ENCODE data around the gene TBX1. TPM values are rescaled to one million over a fixed set of nuclear protein-coding genes. Genes with fewer than 3 reads are reported as not detected.

Gene TBX1
- total RNA-seq, 1 donor from 2014 or later = not detected

GRCh38 chr22:19715188-19715930, 45.2 kb upstream of the TBX1 start:
- Mint-ChIP-seq H3K9me3 (no peaks in the 10 kb centered on the region), H3K27ac (no peak overlapping the region), H3K36me3 (ENCODE audit: low read depth) (no peaks in the 10 kb centered on the region), H3K4me1 (peaks cover 11% of the 10 kb centered on the region), H3K27me3 (peaks cover 29% of the 10 kb centered on the region), H3K4me3 (peak overlapping the region; percentile 68)
- POLR2A ChIA-PET = no interaction called here
- TF ChIP-seq, protein P1, sequence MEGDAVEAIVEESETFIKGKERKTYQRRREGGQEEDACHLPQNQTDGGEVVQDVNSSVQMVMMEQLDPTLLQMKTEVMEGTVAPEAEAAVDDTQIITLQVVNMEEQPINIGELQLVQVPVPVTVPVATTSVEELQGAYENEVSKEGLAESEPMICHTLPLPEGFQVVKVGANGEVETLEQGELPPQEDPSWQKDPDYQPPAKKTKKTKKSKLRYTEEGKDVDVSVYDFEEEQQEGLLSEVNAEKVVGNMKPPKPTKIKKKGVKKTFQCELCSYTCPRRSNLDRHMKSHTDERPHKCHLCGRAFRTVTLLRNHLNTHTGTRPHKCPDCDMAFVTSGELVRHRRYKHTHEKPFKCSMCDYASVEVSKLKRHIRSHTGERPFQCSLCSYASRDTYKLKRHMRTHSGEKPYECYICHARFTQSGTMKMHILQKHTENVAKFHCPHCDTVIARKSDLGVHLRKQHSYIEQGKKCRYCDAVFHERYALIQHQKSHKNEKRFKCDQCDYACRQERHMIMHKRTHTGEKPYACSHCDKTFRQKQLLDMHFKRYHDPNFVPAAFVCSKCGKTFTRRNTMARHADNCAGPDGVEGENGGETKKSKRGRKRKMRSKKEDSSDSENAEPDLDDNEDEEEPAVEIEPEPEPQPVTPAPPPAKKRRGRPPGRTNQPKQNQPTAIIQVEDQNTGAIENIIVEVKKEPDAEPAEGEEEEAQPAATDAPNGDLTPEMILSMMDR (IDR thresholded peaks at IDR 0.05) = no peak
- CTCF ChIA-PET = no interaction called here
- ATAC-seq (ENCODE audit: low read depth) (no peak), DNase-seq (no peak)
- intact Hi-C loops (cut with micrococcal nuclease) = loop anchor here (5.0 kb wide), 1 partner anchor 238 kb away; the partner anchor contains the start of genes CDC45 and UFD1

DNA sequence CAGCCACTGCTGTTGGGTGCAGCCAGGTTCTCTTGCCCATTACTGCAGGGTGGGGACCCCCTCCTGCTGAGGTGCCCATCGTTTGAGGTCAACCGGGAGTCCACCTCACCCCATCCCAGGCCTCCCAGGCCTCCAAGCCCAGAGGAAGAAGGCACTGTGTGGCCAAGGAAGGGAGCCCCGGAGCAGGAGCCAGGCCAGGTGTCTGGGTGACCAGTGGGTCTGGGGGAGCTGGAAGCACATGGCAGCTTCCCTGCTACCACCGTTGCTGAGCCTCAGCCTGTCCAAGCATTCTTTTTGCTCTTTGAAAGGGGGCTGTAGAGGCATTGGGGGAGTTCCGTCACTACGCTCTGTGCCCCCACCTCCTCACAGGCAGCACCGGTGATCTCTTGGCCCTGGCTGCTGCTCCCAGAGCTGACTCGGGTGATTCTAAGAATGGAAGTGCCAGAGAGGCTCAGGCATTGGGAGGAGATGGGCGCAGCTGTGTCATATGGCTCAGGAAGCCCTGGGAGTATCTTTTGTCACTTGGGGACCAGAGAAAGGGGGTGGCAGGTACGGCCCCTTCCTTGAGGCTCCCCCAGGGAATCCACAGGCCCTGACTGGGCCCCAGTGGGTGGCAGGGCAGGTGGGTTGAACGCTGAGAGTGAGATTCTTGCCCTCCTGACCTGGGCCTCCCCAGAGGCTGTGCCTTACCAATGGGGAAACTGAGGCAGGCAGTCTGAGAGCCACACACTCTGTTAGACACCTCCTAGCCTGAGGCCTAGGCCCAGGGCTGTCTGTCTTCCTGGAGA, 44.3 kb upstream of the TBX1 start:
- Mint-ChIP-seq H3K27ac (no peak overlapping the region), H3K4me1 (peaks cover 11% of the 10 kb centered on the region), H3K9me3 (no peaks in the 10 kb centered on the region), H3K36me3 (ENCODE audit: low read depth) (no peaks in the 10 kb centered on the region), H3K27me3 (peaks cover 38% of the 10 kb centered on the region), H3K4me3 (peak overlapping the region; percentile 15)
- DNase-seq (no peak), ATAC-seq (ENCODE audit: low read depth) (no peak)
- ChIA-PET CTCF (no interaction called here), POLR2A (no interaction called here)
- TF ChIP-seq, protein P1 (IDR thresholded peaks at IDR 0.05) = no peak
- intact Hi-C loops (cut with micrococcal nuclease) = loop anchor here (5.0 kb wide), 1 partner anchor 239 kb away; the partner anchor contains the start of genes CDC45 and UFD1

DNA sequence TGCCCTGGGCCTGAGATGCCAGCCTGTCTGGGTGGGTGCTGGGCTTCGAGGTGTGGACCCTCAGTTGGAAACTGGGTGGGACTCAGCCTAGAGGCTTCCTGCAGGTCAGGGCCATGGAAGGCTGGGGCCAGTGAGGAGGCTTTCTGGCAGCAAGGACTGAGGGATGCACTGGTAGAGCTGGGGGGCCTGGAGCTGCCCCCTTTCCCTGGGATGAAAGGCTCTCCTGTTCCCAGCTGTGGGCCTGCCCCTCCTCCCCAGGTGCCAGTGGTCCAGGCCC, 43.8 kb upstream of the TBX1 start:
- ATAC-seq (ENCODE audit: low read depth) (no peak), DNase-seq (no peak)
- Mint-ChIP-seq H3K4me3 (peak overlapping the region; percentile 15), H3K36me3 (ENCODE audit: low read depth) (no peaks in the 10 kb centered on the region), H3K9me3 (no peaks in the 10 kb centered on the region), H3K27me3 (peaks cover 43% of the 10 kb centered on the region), H3K27ac (no peak overlapping the region), H3K4me1 (peaks cover 11% of the 10 kb centered on the region)
- intact Hi-C loops (cut with micrococcal nuclease) = loop anchor here (5.0 kb wide), 1 partner anchor 239 kb away; the partner anchor contains the start of genes CDC45 and UFD1
- TF ChIP-seq, protein P1 (IDR thresholded peaks at IDR 0.05) = no peak
- CTCF ChIA-PET = no interaction called here
- POLR2A ChIA-PET = no interaction called here

GRCh38 chr22:19717181-19717580, 43.4 kb upstream of the TBX1 start:
- TF ChIP-seq, protein P1 (IDR thresholded peaks at IDR 0.05) = no peak
- DNase-seq (no peak), ATAC-seq (ENCODE audit: low read depth) (no peak)
- Mint-ChIP-seq H3K27me3 (peaks cover 42% of the 10 kb centered on the region), H3K9me3 (no peaks in the 10 kb centered on the region), H3K4me3 (peak overlapping the region; percentile 78), H3K36me3 (ENCODE audit: low read depth) (no peaks in the 10 kb centered on the region), H3K27ac (no peak overlapping the region), H3K4me1 (peaks cover 11% of the 10 kb centered on the region)
- intact Hi-C loops (cut with micrococcal nuclease) = loop anchor here (5.0 kb wide), 1 partner anchor 240 kb away; the partner anchor contains the start of genes CDC45 and UFD1
- POLR2A ChIA-PET = no interaction called here
- CTCF ChIA-PET = no interaction called here
